K562 (cell line): ENCODE results near the gene ARHGAP15. TPM values are rescaled to one million over a fixed set of nuclear protein-coding genes. Genes with fewer than 3 reads are reported as not detected.

Source experiments
- BACH1 ChIP-seq: fragments of 200-800 bp; sonication (Bioruptor generic); IDR thresholded peaks from 2 replicates; pipeline ENCODE4 v1.6.1; 2016; ENCODE audit warnings: missing genetic modification characterization, missing compliant biosample characterization
- HDAC6 ChIP-seq: IDR thresholded peaks from 2 replicates; pipeline ENCODE4 v1.6.1; 2012; ENCODE audit warnings: low read depth, mild to moderate bottlenecking, control low read depth, inconsistent platforms, low read length, moderate library complexity
- MYNN ChIP-seq, 2 experiments: sonication (generic); formaldehyde crosslinking in 1 of 2; IDR thresholded peaks; 2 replicates each; pipeline versions ENCODE4 v1.5.0 to v1.6.1; 2016 to 2020; ENCODE audit warnings: antibody characterized with exemption in 1 of 2, missing genetic modification reagents in 1 of 2
- NRF1 ChIP-seq, 2 experiments: fragments of 450-650 bp; IDR thresholded peaks in 1 of 2; conservative IDR thresholded peaks in 1 of 2; 2 replicates each; pipeline ENCODE4 v1.6.1; 2014; ENCODE audit warnings: mild to moderate bottlenecking in 2 of 2
- RBFOX2 ChIP-seq: fragments of 200-400 bp; formaldehyde crosslinking; IDR thresholded peaks from 2 replicates; pipeline ENCODE4 v1.6.1; 2017; ENCODE audit warnings: low read depth, mild to moderate bottlenecking, low read length, moderate library complexity
- ZNF232 ChIP-seq: sonication (generic); formaldehyde crosslinking; IDR thresholded peaks from 2 replicates; pipeline ENCODE4 v1.8.0; 2022; ENCODE audit warnings: mild to moderate bottlenecking, missing genetic modification reagents
- polyA plus RNA-seq, 8 experiments: library from polyadenylated mRNA; depleted of rRNA in 4 of 8; stranded (reverse) in 5 of 8; unstranded in 3 of 8; fragments of >200 nt; fragmentation: Nextera tagmentation in 2 of 8; fragmentation: Illumina TruSeq in 1 of 8; extraction: Ambion mirVana in 2 of 8; extraction: Trizol in 1 of 8; gene quantifications; 2 replicates each; pipeline versions ENCODE4 v1.2.1 to v1.2.3, GENCODE V29; 2011 to 2014; ENCODE audit warnings: inconsistent platforms in 1 of 8, missing spikeins in 1 of 8
- total RNA-seq, 7 experiments: library from RNA; depleted of rRNA in 6 of 7; stranded (reverse); fragments of >200 nt in 6 of 7; fragmentation: Illumina TruSeq in 2 of 7; extraction: Trizol in 2 of 7; gene quantifications; 2 replicates each; pipeline versions ENCODE4 v1.2.1 to v1.2.3, GENCODE V29; 2011 to 2021; ENCODE audit warnings: low replicate concordance in 1 of 7
- TF ChIP-seq, protein P1 (sequence below), 2 experiments: fragments of 150-350 bp in 1 of 2; IDR thresholded peaks; 2 replicates each; pipeline ENCODE4 v1.6.1; 2012 to 2016; ENCODE audit warnings: low read depth in 2 of 2, low read length in 2 of 2, mild to moderate bottlenecking in 1 of 2, moderate library complexity in 1 of 2
- TF ChIP-seq, protein P2 (sequence below): fragments of 450-650 bp; IDR thresholded peaks from 2 replicates; pipeline ENCODE4 v1.6.1; 2014; ENCODE audit warnings: low read depth, mild to moderate bottlenecking, moderate library complexity, borderline replicate concordance

ARHGAP15 gene
- total and polyA plus RNA-seq, 9 of the 15 experiments (the other 6 are each of a cell fraction or from before 2014, with no cell fraction given) = 1.5 to 17.9 (median 7.9) TPM

DNA sequence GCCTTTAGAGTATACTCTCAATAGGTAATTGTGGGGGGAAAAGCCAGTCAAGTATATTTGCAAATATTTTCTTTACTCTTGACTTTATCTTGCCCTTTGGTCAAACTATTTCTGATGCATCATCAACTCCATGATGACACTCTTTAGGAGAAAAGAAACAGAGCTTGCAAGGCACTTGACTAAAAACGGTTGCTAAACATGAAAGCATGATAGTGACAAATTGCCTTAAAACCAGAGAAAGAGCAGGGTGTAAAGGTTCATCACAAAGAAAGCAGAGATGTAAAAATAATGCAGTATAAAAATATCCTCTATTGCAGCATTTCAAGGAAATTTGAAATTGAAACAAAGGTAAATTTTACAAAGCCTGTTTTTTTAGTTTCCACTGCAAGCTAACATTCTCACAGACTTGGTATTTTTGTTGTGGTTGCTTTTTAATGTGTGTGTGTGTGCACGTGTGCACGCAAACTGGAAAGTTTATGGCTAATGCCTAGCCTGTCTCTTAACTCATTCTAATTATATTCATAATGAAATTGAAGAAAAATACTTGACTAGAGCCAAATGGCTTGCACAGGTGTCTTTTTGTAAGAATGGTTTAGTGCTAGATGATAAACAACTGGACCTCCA lies 503.6 kb downstream of the ARHGAP15 start (continued):
- no peak for TF ChIP-seq BACH1 (tag)
- TF ChIP-seq, protein P1, sequence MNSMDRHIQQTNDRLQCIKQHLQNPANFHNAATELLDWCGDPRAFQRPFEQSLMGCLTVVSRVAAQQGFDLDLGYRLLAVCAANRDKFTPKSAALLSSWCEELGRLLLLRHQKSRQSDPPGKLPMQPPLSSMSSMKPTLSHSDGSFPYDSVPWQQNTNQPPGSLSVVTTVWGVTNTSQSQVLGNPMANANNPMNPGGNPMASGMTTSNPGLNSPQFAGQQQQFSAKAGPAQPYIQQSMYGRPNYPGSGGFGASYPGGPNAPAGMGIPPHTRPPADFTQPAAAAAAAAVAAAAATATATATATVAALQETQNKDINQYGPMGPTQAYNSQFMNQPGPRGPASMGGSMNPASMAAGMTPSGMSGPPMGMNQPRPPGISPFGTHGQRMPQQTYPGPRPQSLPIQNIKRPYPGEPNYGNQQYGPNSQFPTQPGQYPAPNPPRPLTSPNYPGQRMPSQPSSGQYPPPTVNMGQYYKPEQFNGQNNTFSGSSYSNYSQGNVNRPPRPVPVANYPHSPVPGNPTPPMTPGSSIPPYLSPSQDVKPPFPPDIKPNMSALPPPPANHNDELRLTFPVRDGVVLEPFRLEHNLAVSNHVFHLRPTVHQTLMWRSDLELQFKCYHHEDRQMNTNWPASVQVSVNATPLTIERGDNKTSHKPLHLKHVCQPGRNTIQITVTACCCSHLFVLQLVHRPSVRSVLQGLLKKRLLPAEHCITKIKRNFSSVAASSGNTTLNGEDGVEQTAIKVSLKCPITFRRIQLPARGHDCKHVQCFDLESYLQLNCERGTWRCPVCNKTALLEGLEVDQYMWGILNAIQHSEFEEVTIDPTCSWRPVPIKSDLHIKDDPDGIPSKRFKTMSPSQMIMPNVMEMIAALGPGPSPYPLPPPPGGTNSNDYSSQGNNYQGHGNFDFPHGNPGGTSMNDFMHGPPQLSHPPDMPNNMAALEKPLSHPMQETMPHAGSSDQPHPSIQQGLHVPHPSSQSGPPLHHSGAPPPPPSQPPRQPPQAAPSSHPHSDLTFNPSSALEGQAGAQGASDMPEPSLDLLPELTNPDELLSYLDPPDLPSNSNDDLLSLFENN (IDR thresholded peaks at IDR 0.05; ENCODE audit: low read depth in 2 of 2, low read length in 2 of 2) = no peak
- no peak for TF ChIP-seq MYNN (IDR thresholded peaks at IDR 0.05)
- no peak for TF ChIP-seq MYNN (CRISPR knock-in tag; IDR thresholded peaks at IDR 0.05)
- TF ChIP-seq ZNF232 (CRISPR knock-in tag) = no peak
- no peak for TF ChIP-seq HDAC6
- TF ChIP-seq, protein P2, sequence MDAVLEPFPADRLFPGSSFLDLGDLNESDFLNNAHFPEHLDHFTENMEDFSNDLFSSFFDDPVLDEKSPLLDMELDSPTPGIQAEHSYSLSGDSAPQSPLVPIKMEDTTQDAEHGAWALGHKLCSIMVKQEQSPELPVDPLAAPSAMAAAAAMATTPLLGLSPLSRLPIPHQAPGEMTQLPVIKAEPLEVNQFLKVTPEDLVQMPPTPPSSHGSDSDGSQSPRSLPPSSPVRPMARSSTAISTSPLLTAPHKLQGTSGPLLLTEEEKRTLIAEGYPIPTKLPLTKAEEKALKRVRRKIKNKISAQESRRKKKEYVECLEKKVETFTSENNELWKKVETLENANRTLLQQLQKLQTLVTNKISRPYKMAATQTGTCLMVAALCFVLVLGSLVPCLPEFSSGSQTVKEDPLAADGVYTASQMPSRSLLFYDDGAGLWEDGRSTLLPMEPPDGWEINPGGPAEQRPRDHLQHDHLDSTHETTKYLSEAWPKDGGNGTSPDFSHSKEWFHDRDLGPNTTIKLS = no peak
- no peak for TF ChIP-seq RBFOX2
- no peak for TF ChIP-seq NRF1 (conservative IDR thresholded peaks at IDR 0.05 in 1 of 2, IDR thresholded peaks at IDR 0.05 in 1 of 2)
